HG02798 (cell line): ENCODE data around the gene HNF1A.
"Not testable (repeated sequence)": the region's sequence is repeated elsewhere in the genome, so short reads cannot be mapped to it uniquely, and the experiment has no call there.

Source experiments
- ATAC-seq: cut with Tn5 transposase; IDR thresholded peaks from one replicate; pipeline ENCODE4 v1.9.1; 2021; ENCODE audit warnings: mild to moderate bottlenecking; ENCODE audit not compliant: unreplicated experiment, poor library complexity

Gene HNF1A

DNA sequence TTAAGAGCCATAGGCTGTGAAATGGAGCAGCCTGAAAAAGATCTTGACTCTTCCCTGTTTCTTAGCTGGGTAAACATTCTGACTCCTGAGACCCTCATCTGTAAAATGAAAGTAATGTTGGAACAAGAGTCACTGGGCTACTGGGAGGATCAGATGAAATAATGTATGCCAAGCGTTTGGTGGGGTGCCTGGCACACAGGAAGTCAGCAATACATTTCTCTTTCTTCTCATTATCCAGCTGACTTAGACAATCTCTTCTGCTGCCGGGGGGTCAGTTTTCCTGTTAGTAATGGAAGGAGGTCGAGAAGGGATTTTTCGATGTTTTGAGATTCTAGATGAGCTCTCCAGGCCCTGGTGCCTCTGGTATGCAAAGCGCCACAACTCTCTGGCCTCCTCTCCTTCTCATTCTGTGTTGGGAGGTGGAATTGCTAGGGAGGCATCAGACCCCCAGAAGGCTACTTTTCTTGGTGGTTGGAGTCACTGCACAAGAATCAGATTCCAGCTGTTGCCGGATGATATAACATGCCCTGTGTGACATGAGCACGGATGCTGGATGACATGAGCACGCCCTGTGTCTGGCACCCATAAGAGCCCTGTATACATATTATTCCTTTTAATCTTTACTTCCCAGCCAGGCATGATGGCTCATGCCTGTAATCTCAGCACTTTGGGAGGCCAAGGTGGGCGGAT lies 56.4 kb downstream of the HNF1A start:
- no peak for ATAC-seq

DNA sequence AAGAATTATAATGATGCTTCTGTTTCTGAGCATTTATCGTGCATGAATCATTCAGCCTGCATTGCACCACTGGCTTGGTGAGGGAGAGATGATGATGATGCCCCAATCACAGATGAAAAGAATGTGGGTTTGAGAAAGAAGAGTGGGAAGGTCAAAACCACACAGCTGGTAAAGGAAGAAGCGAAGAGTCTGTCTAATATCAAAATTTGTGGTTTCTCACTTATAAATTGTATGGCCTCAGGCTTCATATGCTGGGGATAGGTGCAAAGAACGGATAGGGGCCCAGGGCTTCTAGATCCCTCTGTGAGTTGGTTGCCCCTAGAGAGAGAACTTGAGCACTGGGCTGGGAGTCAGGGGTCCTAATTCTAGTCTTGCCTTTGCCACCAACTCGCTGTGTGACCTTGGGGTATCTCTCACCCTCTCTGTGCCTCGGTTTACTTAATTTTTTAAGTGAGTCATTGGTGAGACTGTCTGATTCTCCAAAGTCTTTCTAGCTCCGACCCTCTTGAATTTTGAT lies 58.5 kb downstream of the HNF1A start:
- ATAC-seq = no peak

DNA sequence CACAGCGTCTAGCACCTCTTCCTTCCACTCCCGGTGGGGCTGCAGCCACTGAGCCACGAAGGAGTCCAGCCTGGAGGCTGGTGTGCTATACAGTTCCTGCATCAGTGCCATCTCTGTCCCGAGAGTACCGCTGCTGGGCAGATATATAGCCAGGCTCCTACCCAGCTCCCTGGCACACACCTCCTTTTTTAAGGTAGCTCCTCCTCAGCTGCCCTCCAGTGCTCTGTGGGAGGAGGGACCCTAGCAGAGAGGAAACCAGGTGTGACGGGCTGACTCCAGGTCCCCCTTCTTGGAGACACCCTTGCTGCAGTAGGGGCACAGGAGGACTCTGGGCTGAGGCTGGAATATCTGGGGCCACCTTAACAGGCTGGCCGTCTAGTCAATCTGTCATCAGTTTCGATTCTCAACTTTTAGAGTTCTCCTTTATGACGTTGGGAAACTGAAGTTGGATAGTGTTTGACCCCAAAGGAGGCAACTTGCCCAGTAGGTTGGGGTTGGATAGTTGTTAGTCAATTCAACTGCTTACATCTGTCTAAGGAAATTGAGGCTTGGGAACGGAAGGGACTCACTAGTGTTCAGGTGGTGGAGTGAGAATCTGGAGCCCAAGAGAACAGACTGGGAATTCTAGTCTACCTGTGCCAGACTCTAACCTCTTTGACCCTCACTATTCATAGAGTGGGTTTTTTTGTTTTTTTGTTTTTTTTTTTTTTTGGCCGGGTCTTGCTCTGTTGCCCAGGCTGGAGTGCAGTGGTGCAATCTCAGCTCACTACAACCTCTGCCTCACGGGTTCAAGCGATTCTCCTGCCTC lies 60.7 kb downstream of the HNF1A start, which contains the start of gene OASL:
OASL (minus strand) TSS at position 386 of the 808 bp plus-strand sequence; CDS start at position 111, 275 bp downstream.
- ATAC-seq = peak; percentile 75

DNA sequence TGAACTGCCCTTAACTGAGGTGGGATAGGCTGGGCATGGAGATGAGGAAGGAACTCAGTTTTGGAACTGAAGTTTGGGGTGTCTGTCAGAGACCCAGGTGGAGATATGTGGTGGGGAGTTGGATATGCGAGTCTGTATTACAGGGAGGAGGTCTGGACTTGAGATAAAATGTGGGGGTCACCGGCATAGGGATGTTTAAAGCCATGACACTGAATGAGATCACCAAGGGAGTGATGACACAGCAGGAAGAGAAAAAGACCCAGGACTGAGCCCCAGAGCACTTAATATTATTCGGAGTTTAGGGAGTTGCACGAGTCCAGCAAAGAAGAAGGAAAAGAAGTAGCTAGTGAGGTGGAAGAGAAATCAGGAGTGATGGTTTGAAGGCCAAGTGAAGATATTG lies 64.7 kb downstream of the HNF1A start:
- ATAC-seq = no peak

DNA sequence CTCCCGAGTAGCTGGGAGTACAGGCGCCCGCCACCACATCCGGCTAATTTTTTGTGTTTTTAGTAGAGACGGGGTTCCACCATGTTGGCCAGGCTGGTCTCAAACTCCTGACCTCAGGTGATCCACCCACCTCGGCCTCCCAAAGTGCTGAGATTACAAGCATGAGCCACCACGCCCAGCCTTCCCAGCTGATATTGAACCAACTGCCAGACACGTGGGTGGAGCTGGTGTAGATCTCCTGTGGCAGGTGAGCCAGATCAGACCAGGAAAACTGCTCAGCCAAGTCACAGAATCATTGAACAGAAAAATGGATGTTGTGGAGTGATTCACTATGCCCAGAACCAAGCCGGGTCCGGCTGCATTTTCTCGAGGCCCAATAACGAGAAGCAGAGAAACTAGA lies 69.1 kb downstream of the HNF1A start:
- not testable (repeated sequence) for ATAC-seq

DNA sequence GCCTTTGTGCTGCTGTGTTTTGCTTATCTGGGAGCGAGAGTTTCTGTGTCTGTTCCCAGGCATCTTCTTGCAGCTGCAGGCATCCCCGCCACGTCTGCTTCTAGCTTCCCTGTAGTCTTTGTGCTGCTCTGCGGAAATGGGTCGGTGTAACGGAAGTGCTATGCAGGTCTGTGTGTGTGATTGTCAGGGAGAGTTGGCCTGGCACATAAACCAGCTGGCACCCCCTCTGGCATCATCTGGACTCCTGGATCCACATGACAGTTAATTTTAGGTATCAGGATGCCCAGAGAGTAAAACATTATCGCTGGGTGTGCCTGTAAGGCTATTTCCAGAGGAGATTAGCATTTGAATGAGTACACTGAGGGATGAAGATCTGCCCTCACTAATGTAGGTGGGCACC lies 70.1 kb downstream of the HNF1A start:
- ATAC-seq = no peak

DNA sequence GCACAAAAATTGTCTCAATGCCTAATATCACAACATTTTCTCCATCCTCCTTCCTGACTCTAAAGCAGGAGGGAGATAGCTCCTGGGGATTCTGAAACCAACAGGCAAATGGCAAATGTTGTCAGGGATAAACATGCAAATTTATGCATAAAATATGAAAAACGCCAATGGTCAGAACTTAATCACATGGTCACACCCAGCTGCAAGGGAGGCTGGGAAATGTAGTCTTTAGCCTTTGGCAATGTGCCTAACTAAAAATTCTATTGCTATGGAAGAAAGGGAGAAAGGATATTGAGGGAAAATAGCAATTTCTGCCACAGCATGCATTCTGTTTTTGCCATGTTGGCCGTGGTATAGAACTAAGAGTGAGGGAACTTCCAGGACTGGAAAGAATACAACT lies 72.4 kb downstream of the HNF1A start:
- no peak for ATAC-seq
